GM10847 (cell line): Measurements from ENCODE around the gene BABAM2.

Source experiments
- POLR2A ChIP-seq: IDR thresholded peaks from 2 replicates; pipeline ENCODE4 v1.6.1; 2011; ENCODE audit not compliant: insufficient read length; ENCODE audit errors: extremely low read depth

Gene BABAM2

DNA sequence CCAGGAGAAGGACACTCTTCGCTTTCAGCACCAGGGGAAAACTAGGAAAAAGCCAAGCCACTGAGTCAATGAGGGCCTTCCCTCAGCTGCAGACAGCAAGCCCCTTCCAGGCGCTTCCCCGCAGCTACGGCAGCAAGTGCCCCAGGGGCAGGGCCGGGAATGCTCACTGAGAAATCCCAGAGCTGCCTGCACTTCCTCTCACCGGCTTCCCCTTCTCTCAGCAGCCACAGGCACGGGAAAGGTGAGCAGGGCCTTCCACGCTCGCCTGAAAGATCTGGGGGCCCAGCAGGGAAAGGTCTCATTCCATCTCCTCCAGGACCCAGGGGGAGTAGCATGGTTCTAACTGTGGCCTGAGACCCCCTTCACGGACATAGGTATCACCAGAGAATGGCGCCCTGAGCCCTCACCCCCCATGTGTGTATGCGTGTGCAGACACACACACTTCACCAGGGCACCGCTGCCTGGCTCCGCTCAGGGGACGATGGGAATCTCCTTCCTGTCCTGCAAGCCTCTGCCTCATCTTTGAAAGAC lies 472.5 kb downstream of the BABAM2 start:
- no peak for TF ChIP-seq POLR2A

DNA sequence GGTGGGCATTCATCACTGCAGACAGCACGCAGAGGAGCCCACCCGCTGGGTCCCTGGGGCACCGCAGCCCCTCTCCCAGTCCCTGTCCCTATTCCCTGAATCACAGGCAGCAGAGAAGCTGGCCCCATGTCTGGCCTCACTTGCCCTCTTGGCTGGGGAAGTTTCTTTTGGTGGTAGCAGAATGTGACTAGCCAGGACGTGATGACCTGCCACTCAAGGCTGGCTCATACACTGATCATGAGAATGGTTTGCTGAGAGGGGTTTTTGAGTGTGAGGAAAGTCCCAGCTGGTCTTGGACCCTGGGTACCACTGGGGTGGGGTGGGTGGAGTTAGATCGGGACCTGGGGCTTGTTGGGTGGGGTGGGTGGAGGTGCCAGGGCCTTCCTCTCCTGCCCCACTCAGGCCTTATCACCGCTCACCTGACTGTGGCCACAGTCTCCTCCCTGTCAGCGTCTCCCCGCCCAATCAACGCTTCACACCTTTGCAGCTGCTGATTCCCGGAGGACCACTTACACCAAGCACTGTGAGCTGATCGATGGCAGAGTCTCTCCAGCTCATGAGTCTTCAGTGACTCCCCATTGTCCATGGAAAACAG lies 473.3 kb downstream of the BABAM2 start:
- TF ChIP-seq POLR2A = no peak

DNA sequence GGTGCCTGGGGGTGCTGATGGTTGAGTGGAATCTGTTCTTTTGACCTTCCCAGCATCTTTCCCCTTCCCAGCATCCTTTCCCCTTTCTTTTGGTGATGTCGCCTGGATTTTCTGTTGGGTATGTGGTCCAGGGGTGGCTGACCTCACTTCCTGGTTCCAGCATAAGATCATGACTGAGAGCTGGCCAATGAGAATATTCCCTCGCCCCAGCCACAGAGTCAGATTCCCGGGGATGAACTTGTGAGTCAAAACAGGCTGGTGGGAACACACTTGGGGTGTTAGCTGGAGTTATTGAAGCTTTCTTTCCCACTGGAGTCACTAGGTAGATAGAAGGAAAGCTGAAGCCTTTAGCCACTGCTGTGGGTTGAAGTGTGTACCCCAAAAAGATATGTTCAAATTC lies 474.1 kb downstream of the BABAM2 start:
- no peak for TF ChIP-seq POLR2A

DNA sequence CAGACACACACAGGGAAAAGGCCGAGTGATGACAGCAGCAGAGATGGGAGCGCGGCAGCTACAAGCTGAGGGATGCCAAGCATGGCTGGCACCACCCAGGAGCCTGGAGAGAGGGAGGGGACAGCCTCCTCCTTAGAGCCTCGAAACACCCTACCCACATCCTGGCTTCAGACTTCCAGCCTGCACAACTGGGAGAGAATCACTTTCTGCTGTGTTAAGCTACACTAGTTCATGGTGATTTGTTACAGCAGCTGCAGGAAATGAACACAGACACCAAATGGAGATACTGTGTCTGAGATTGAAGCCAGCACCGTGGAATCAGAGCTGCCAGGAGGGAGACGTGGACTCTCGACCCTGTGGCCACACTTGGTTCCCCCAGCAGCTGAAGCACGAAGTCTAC lies 474.6 kb downstream of the BABAM2 start:
- no peak for TF ChIP-seq POLR2A

DNA sequence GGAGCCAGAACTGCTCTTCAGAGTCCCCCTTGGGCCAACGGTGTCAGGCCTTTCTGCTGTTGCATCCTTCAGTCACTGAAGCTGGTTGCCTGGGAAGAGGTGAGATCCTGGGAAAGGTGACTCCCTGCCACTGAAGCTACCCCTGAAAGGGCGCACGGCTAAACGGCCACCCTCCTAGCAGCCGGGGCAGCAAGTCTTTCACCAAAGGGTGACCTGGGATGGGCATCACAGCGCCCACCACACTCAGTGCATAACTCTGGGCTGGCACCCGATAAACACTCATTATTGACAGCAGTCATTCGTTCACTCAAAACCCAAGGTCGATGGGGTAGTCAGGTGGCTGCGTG lies 475.6 kb downstream of the BABAM2 start:
- no peak for TF ChIP-seq POLR2A

DNA sequence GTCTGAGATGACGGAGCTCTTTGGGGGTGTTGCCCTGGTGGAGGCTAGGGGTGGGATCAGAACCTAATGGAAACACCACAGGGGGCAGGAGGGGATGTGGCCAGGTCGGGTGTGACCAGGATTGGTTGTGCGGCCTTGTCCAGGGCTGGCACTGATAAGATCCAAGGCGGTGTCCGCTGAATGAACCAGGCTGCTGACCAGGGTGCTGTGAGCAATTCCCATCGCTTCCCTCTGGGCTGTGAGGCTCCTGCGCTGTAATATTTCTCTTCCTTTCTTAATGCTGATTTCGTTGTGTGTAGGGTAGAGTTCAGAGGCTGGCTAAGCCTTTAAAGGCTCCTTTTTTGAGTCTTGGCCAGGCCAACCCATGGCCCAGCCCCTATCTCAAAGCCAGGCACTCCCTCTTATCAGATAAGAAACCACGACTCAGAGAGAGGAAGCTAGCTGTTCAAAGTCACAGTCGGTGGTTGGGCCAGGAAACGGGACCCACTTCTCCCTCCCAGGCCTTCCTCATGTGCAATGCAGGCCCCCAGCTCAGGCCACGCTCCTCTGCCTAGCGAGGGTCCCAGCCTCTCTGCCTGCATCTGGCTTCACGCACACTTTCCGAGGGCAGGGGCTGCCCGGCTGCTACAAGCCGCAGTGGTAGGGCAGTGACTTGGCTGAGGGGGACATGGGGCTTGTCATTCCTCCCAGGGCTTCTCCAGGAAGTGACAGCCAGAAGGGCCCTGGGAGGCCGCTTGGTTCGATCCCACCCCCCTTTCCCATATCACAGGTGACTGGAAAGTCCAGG lies 476.2 kb downstream of the BABAM2 start:
- no peak for TF ChIP-seq POLR2A

DNA sequence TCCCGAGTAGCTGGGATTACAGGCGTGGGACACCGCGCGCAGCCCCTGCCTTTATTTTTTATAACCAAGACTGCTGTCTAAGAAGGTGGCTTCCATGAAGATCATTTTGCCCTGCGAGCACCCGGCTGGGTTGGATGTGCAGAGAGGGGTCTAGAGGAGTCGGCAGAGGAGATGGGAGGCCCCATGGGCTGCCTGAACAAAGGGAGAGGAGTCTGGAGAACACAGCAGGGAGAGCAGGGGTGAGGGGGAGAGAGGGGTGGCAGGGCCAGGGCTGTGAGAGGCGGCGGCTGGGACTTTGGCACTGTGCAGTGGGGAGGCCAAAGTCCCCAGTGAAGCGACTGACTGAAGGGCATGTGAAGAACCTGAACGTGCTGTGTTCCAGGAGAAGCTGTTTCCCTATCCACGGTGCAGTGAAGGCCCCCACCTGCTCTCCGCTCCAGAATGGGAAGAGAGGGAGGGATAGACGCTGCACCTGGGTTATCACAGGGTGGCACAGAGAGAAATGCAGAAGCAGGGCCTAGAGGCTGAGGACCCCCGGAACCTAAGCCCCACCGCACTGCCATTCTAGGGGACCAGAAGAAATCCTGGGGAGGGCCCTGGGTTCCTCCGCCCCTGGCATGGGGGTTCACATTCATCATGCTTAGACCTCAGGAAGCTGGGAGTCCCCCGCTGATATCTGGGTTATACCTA lies 477.3 kb downstream of the BABAM2 start:
- no peak for TF ChIP-seq POLR2A

DNA sequence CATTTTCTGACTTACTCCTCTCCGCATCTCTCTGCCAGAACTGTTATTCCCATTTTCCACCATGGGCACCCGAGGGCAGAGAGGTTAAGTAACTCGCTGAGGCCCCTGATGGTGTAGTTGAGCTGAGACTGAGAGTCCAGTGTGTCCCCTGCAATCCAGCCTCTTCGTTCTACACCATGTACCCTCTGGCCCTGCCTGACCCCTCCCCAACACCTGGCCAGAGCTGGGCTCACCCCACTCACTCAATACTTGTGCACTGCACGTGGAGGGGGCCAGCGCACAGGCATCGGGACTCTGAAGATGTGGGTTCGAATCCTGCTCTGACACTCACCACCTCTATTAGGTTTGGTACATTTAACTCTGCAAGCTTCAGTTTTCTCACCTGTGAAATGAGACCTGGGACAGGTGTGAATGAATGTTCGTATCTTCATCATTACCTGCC lies 477.8 kb downstream of the BABAM2 start:
- TF ChIP-seq POLR2A = no peak

DNA sequence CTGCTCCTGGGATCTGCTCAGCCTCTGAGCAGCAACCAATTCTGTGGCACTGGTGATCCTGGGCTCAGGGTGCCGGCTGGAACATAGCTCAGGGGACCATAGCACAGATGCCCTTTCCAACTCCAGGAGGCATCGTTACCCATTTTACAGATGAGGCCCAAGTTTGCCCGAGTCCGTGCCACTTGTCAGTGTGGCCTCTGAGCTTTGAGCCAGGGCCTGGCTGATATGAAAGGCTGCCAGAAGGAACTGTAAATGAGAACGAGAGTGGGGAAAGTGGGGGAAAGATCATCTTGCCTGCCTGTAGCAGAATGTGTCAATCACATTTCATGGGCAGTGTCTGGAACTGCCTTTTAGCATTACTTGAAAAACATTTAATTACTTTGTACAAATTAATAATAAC lies 478.8 kb downstream of the BABAM2 start:
- no peak for TF ChIP-seq POLR2A

DNA sequence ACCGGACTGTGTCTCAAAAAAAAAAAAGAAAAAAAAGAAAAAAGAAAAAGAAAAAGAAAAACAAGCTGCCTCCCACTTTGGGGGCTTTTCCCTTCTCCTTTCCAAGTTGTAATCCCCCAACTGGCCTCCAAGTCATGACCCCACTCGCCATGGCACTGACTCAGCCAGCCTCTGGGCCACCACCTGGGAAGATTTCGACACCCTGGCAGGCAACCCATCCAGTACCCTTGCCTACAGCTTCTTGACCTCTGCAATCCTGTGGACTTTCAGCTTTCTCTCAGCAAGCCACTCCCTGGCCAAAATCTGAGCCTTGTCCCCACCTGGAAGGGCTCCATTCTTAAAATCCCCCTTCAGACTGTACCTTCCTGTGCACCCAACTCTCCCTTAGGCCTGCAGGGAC lies 479.8 kb downstream of the BABAM2 start:
- no peak for TF ChIP-seq POLR2A

DNA sequence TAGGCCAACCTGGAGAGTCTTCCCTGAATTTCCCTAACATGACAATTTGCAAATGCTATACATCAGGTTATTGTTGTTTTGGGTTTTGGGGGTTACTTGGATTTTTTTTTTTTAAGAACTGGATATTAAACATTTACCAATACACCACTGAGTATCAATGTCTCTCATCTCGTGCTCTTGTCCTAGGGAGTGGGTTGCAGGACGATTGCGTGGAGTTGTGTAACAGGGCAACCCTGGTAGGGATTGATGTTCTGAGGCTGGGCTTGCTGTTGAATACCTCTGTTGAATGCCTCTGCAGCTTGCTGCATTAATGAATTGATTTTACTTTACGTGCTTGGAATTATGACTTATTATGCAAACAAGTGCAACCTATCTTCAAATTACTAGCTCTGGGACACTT lies 483.3 kb downstream of the BABAM2 start:
- no peak for TF ChIP-seq POLR2A

DNA sequence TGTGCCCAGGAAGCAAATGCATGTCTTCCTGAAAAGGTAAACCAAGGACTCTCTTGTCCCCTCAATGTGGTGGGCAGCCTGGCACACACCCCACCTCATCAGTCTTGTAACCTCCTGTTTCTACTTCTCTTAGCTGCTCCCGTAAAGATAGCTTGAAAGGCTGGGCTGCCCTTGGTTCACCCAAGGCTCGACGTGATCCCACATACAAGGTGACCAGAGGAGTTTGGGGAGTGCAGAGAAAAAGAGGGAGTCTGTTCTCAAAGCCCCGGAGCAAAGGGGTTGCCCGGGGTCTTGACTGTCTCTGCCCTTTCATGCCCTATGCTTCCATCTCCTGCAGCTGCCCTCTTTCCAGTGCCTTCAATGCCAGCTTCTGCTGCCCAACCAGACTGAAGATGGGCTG lies 483.8 kb downstream of the BABAM2 start:
- TF ChIP-seq POLR2A = no peak

DNA sequence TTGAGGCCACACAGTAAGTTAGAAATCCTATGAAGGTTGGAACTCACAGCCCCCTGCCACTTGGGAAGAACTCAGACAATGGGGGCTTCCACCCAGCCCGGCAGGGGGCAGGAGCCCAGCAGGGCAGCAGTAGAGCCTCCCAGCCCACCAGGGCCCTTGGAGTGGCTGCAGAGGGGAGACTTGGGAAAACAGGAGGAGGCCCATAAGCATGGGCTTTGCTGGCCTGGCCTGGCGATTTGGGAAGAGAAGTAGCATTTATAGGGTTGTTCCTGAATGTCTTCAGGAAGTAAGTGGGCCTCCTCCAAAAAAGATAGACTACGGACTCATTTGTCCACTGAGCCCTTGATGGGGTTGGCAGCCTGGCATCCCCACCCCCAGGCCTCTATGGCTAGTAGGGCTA lies 484.7 kb downstream of the BABAM2 start:
- TF ChIP-seq POLR2A = no peak

DNA sequence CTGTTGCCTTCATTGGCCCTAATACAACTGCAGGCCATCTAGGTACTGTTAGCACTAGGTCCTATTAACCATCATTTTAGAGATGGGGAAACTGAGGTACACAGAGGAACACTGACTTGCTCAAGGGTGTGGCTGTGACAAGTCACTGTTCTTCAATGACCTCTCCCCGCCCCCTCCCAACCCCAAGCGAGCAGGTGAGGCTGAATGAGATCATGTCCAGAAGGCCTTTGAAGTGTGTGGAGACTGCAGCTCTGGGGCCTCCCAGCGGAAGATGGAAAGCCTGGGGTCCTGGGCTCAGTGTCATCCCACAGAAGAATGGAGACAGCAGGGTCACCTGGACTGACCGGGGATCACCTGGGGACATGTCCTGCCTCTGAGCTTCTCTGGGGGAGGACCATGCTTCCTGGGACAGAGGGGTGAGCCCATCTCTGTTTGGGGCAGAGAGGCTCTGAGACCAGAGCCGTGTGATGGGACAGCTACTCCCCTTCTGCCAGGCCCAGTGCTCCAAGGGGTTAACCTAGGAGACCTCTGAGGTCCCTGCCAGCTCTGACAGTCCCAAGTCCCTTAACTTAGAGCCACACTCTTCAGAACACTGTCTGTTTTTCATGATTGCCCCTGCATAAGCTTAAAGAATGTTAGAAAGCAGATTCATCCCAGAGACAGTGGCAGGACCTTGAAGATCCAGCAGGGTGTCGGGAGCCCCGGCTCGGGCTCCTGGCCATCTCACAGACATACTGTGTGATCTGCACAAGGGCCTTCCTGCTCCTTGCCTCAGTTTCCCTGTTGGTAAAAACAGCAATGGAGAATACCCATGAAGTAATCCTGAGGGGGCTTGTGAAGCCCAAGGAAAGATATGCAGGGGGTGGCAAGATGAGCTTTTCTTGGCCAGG lies 485.5 kb downstream of the BABAM2 start:
- no peak for TF ChIP-seq POLR2A

DNA sequence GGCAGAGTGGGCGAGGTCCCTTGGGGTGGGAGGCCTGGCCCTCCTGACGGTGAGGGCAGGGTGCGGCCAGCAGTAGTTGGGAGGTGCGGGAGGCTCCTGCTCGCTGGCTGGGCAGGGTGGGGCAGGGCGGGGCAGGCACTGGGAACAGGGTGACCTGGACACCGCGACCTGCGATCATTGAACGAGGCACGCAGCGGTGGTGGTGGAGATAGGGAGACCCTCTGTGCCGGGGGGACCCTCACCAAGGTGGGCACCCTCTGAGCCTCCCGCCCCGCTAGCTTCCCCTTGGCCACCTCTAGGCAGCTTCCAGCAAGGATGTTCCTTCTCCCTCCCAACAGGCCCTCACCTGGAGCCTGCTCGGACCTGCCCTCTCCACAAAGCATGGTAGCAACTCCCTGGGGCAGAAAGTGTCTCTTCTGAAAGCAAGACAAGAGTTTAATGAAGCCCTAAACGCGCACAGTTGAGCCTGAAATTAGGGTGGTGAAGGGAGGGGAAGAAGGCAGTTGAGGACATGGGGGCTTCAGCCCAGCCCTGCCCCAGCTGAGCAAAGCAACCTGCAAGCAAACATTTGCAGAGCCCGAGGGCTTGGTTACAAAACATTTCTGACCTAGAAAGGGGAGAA lies 486.8 kb downstream of the BABAM2 start:
- TF ChIP-seq POLR2A = no peak
